Liver (tissue), 3 donors: ENCODE data around the gene SLC25A21.

ENCODE experiments used
- EGR1 ChIP-seq, 2 donors: IDR thresholded peaks; 2 replicates each; pipeline ENCODE4 v1.6.1; 2016 to 2018; ENCODE audit warnings: antibody characterized with exemption in 2 of 2, low read depth in 2 of 2
- FOXA1 ChIP-seq: IDR thresholded peaks from 2 replicates; pipeline ENCODE4 v1.6.1; 2016; ENCODE audit warnings: antibody characterized with exemption
- GABPA ChIP-seq, 2 donors: IDR thresholded peaks in 1 of 2; conservative IDR thresholded peaks in 1 of 2; 2 replicates each; pipeline ENCODE4 v1.6.1; 2016; ENCODE audit warnings: antibody characterized with exemption in 2 of 2, mild to moderate bottlenecking in 1 of 2, moderate library complexity in 1 of 2
- JUND ChIP-seq, 2 donors: IDR thresholded peaks; 2 replicates each; pipeline ENCODE4 v1.6.1; 2016; ENCODE audit warnings: antibody characterized with exemption in 2 of 2
- RAD21 ChIP-seq, 2 donors: IDR thresholded peaks; 2 replicates each; pipeline ENCODE4 v1.6.1; 2016; ENCODE audit warnings: antibody characterized with exemption in 2 of 2, mild to moderate bottlenecking in 2 of 2
- RXRA ChIP-seq, 2 donors: IDR thresholded peaks; 2 replicates each; pipeline ENCODE4 v1.6.1; 2017 to 2018; ENCODE audit warnings: antibody characterized with exemption in 2 of 2, mild to moderate bottlenecking in 1 of 2
- SP1 ChIP-seq: IDR thresholded peaks from 2 replicates; pipeline ENCODE4 v1.6.1; 2018; ENCODE audit warnings: antibody characterized with exemption, mild to moderate bottlenecking
- TAF1 ChIP-seq: conservative IDR thresholded peaks from 2 replicates; pipeline ENCODE4 v1.6.1; 2016; ENCODE audit warnings: antibody characterized with exemption, mild to moderate bottlenecking
- YY1 ChIP-seq: IDR thresholded peaks from 2 replicates; pipeline ENCODE4 v1.6.1; 2016; ENCODE audit warnings: antibody characterized with exemption, mild to moderate bottlenecking
- TF ChIP-seq, protein P1 (sequence below): fragments of 150-350 bp; IDR thresholded peaks from 2 replicates; pipeline ENCODE4 v1.5.1; 2017; ENCODE audit warnings: improper control_type of control experiment, low read depth, low read length; ENCODE audit not compliant: missing input control
- TF ChIP-seq, protein P2 (sequence below): IDR thresholded peaks from 2 replicates; pipeline ENCODE4 v1.6.1; 2016; ENCODE audit warnings: antibody characterized with exemption
- donor health status: healthy.
- donor health status: healthy.

DNA sequence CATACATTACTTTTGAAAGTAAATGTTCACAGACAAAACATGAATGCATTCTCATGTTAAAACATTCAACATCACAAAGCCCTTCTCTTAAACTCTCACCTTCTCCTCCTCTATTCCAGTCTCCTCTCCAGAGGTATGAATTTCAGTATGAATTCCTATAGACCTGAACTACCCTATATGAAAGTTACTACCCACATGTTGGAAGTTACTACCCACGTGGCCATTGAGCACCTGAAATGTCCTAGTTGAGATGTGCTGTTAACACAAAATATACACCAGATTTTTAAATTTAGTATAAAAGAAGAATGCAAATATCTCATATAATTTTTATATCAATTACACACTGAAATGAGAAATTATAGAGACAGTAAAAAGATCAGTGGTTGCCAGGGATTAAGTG lies 450.5 kb downstream of the SLC25A21 start:
- TF ChIP-seq, protein P1, sequence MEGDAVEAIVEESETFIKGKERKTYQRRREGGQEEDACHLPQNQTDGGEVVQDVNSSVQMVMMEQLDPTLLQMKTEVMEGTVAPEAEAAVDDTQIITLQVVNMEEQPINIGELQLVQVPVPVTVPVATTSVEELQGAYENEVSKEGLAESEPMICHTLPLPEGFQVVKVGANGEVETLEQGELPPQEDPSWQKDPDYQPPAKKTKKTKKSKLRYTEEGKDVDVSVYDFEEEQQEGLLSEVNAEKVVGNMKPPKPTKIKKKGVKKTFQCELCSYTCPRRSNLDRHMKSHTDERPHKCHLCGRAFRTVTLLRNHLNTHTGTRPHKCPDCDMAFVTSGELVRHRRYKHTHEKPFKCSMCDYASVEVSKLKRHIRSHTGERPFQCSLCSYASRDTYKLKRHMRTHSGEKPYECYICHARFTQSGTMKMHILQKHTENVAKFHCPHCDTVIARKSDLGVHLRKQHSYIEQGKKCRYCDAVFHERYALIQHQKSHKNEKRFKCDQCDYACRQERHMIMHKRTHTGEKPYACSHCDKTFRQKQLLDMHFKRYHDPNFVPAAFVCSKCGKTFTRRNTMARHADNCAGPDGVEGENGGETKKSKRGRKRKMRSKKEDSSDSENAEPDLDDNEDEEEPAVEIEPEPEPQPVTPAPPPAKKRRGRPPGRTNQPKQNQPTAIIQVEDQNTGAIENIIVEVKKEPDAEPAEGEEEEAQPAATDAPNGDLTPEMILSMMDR: no peak
- TF ChIP-seq GABPA (IDR thresholded peaks at IDR 0.05 in 1 of 2, conservative IDR thresholded peaks at IDR 0.05 in 1 of 2) (no peak), SP1 (no peak), RAD21 (IDR thresholded peaks at IDR 0.05) (no peak), EGR1 (IDR thresholded peaks at IDR 0.05; ENCODE audit: low read depth in 2 of 2) (no peak), JUND (IDR thresholded peaks at IDR 0.05) (no peak), TAF1 (no peak), FOXA1 (no peak), RXRA (IDR thresholded peaks at IDR 0.05) (no peak), YY1 (no peak)
- TF ChIP-seq, protein P2, sequence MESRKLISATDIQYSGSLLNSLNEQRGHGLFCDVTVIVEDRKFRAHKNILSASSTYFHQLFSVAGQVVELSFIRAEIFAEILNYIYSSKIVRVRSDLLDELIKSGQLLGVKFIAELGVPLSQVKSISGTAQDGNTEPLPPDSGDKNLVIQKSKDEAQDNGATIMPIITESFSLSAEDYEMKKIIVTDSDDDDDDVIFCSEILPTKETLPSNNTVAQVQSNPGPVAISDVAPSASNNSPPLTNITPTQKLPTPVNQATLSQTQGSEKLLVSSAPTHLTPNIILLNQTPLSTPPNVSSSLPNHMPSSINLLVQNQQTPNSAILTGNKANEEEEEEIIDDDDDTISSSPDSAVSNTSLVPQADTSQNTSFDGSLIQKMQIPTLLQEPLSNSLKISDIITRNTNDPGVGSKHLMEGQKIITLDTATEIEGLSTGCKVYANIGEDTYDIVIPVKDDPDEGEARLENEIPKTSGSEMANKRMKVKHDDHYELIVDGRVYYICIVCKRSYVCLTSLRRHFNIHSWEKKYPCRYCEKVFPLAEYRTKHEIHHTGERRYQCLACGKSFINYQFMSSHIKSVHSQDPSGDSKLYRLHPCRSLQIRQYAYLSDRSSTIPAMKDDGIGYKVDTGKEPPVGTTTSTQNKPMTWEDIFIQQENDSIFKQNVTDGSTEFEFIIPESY: no peak
